ENCODE results near the gene KIF3B.
"Not testable (repeated sequence)": the region's sequence is repeated elsewhere in the genome, so short reads cannot be mapped to it uniquely, and the experiment has no call there.

The KIF3B gene

DNA sequence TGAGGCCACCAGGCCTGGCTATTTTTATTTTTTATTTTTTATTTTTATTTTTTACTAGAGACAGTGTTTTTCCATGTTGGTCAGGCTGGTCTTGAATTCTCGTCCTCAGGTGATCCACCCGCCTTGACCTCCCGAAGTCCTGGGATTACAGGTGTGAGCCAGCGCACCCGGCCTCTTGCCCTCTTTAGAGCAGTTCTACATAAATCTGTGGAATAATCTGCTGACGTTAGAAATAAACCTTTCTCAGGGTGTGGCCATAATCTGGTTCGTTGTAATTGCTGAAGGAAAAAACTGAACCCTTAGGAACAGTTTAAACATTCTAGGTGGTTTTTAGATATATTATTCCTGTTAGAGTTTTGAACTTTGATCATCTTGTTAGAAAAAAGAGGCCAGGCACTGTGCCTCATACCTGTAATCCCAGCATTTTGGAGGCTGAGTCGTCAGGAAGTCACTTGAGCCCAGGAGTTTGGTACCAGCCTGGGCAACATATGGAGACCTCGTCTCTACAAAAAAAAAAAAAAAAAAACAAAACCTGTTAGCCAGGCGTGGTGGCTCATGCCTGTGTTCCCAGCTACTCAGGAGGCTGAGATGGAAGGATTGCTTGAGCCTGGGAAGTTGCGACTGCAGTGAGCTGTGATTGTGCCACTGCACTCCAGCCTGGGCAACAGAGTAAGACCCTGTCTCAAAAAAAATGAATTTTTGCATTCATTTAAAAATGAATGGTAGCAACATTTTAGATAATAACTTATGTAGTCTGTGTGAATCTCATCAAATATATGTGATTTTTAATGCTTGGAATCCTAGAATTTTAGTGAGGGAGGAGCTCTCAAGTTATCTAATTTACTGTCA is 104.9 kb downstream of the KIF3B start:
- no peak for DNase-seq (ENCODE audit: low read depth in 2 of 2, low spot score in 1 of 2)

DNA sequence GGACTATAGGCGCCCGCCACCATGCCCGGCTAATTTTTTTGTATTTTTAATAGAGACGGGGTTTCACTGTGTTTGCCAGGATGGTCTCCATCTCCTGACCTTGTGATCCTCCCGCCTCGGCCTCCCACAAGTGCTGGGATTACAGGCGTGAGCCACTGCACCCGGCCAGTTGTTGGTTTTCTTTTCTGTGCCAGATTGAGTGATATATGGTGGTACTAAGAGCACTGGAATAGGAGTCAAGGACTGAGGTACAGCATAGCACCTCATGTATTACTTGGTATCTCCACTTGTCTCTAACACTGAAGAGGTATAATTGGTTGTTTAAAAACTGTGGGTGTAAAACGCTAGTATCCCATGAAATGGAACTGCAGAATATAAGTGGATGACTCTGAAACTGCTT is 106.0 kb downstream of the KIF3B start:
- DNase-seq (ENCODE audit: low read depth in 2 of 2, low spot score in 1 of 2), result not testable (repeated sequence)
